ENCODE measurements around the gene CHRNA3.

The CHRNA3 gene

GRCh38 chr15:78620527-78621421 lies at the start of gene CHRNA3:
CHRNA3 (minus strand) TSS chr15:78620996; CDS start chr15:78620794, 202 bp downstream.
- no peak for DNase-seq

- DNase-seq = no peak
These were observed 48.2 kb upstream of the CHRNA3 start for GRCh38 chr15:78668987-78669386.

- no peak for DNase-seq
These were observed 46.9 kb upstream of the CHRNA3 start for GRCh38 chr15:78667578-78668236.

- DNase-seq = no peak
These were observed 45.2 kb upstream of the CHRNA3 start for GRCh38 chr15:78666010-78666409.

- DNase-seq = no peak
These were observed 42.9 kb upstream of the CHRNA3 start for GRCh38 chr15:78663703-78664102.

- DNase-seq = no peak
These were observed 41.2 kb upstream of the CHRNA3 start for GRCh38 chr15:78662028-78662427.

- DNase-seq = no peak
These were observed 40.2 kb upstream of the CHRNA3 start for GRCh38 chr15:78661001-78661400.

- no peak for DNase-seq
These were observed 39.8 kb upstream of the CHRNA3 start for GRCh38 chr15:78660584-78660983.

- DNase-seq = no peak
These were observed 38.0 kb upstream of the CHRNA3 start for GRCh38 chr15:78658823-78659222.

GRCh38 chr15:78654272-78654671 lies 33.5 kb upstream of the CHRNA3 start:
- DNase-seq = no peak

- DNase-seq = no peak
These were observed 31.3 kb upstream of the CHRNA3 start for GRCh38 chr15:78651930-78652615.

GRCh38 chr15:78651007-78651406 lies 30.2 kb upstream of the CHRNA3 start:
- DNase-seq = no peak

GRCh38 chr15:78650022-78650421 lies 29.2 kb upstream of the CHRNA3 start:
- no peak for DNase-seq

GRCh38 chr15:78645009-78645408 lies 24.2 kb upstream of the CHRNA3 start:
- no peak for DNase-seq

- DNase-seq = no peak
These were observed 21.5 kb upstream of the CHRNA3 start for GRCh38 chr15:78642331-78642730.

GRCh38 chr15:78641749-78642275 lies 21.0 kb upstream of the CHRNA3 start:
- DNase-seq = no peak

- no peak for DNase-seq
These were observed 20.4 kb upstream of the CHRNA3 start, which contains the start of gene CHRNB4 for GRCh38 chr15:78641102-78641748. CHRNB4 (minus strand) TSS chr15:78641210; CDS start chr15:78641133, 77 bp downstream.

GRCh38 chr15:78640527-78641101 lies 19.8 kb upstream of the CHRNA3 start:
- no peak for DNase-seq

- peak; percentile 17 for DNase-seq
These were observed 18.0 kb upstream of the CHRNA3 start for GRCh38 chr15:78638658-78639314.

- no peak for DNase-seq
These were observed 17.1 kb upstream of the CHRNA3 start for GRCh38 chr15:78637776-78638435.

GRCh38 chr15:78636378-78636859 lies 15.6 kb upstream of the CHRNA3 start:
- no peak for DNase-seq
